Left ventricle myocardium inferior (tissue), 1 donor: ENCODE data around the gene PBX1. TPM values are rescaled to one million over a fixed set of nuclear protein-coding genes. Genes with fewer than 3 reads are reported as not detected.
A peak's percentile ranks its signal among the peaks of the same experiment; 100 is the strongest.

Experiments
- DNase-seq: peaks from one replicate; pipeline ENCODE4 v3.0.0-alpha.2; 2020
- H3K27ac ChIP-seq: fragments of 200-600 bp; replicated peaks from 2 replicates; pipeline ENCODE4 v1.8.0; 2021
- H3K27me3 ChIP-seq: fragments of 200-600 bp; 2 replicates; pipeline ENCODE4 v1.8.0; 2021; ENCODE audit warnings: low read depth
- H3K36me3 ChIP-seq: fragments of 200-600 bp; 2 replicates; pipeline ENCODE4 v1.8.0; 2021
- H3K4me1 ChIP-seq: fragments of 200-600 bp; 2 replicates; pipeline ENCODE4 v1.8.0; 2021
- H3K4me3 ChIP-seq: fragments of 200-600 bp; 2 replicates; pipeline ENCODE4 v1.8.0; 2021; ENCODE audit warnings: mild to moderate bottlenecking, moderate library complexity
- H3K9me3 ChIP-seq: fragments of 200-600 bp; replicated peaks from 2 replicates; pipeline ENCODE4 v1.8.0; 2021
- intact Hi-C: fragments of 100-400 bp; cut with micrococcal nuclease; formaldehyde crosslinking; loops from one replicate; pipeline ENCODE4 v1.11.0; 2022
- long read RNA-seq: library from polyadenylated mRNA; unstranded; transcript quantifications from one replicate; pipeline ENCODE4 v2.0.0, GENCODE V29; 2021
- total RNA-seq: library from RNA; stranded (reverse); fragmentation: NEBNext Ultra II Directional; extraction: Animal tissue kit (Norgen Biotek cat#: 25700); gene quantifications from one replicate; pipeline ENCODE4 v1.2.1, GENCODE V29; 2021
- TF ChIP-seq, protein P1 (sequence below): fragments of 200-600 bp; IDR thresholded peaks from 2 replicates; pipeline ENCODE4 v1.8.0; 2021; ENCODE audit warnings: antibody characterized with exemption, mild to moderate bottlenecking, borderline replicate concordance
- donor health status: DM: no; HTN: yes; CAD: no; lungs with severe emphysema.

PBX1 gene
- 73.2 TPM for total RNA-seq
- long read RNA-seq, full-length matches to known transcripts = 1 of 27 reads
- long read RNA-seq, partial matches to known transcripts = 7 of 27 reads
- long read RNA-seq, other reads (novel, unspliced or antisense) = 19 of 27 reads

DNA sequence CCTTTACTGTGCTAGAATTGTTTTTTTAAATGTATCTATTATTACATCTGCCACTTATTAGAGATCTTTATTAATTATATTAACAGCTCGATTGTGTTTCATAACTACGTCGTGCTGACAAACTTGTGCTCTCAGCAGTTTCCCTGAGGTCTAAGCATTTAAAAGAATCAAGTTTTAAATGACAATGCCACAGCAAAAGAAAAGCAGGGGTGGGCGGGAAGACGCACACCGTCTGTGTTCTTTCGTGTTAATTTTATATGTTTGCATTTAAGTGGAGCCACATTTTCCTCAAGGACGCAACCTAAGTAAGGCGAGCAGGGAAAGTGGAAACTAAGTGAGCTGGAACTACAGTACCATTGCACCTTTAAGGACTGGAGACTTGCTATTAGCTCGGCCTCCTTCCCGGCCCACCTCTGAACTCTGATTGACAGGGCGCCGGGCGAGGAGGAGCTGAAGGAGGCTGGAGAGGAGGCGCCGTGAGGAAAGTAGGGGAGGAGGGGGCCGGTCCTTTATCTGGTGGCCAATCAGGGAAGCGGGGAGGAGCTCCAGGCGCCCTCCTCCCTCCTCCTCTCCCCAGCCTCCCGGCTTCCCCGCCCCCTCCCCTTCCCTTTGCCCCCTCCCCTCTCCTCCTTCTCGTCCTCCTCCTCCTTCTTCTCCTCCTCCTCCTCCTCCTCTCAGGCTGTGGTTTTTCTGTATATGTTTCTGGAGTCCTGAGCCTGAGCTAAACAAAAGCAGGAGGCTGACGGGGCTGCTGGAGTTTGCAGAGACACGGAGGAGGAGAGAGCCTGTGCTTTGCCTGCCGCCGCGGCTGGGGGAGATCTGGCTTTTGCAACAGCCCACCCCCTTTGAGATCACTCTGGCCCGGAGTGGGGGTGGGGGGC, at the start of gene PBX1:
Gene PBX1, plus strand, starts transcription at position 724 of the 881 bp plus-strand sequence.
- H3K9me3 ChIP-seq = no peaks in the 10 kb centered on the region
- peaks cover 22% of the 10 kb centered on the region for H3K4me1 ChIP-seq
- peak within 1 kb of the TSS; percentile 82 for H3K4me3 ChIP-seq
- no peaks in the 10 kb centered on the region for H3K27me3 ChIP-seq
- H3K36me3 ChIP-seq = no peaks in the 10 kb centered on the region
- peak within 1 kb of the TSS; percentile 85 for H3K27ac ChIP-seq
- TF ChIP-seq, protein P1, sequence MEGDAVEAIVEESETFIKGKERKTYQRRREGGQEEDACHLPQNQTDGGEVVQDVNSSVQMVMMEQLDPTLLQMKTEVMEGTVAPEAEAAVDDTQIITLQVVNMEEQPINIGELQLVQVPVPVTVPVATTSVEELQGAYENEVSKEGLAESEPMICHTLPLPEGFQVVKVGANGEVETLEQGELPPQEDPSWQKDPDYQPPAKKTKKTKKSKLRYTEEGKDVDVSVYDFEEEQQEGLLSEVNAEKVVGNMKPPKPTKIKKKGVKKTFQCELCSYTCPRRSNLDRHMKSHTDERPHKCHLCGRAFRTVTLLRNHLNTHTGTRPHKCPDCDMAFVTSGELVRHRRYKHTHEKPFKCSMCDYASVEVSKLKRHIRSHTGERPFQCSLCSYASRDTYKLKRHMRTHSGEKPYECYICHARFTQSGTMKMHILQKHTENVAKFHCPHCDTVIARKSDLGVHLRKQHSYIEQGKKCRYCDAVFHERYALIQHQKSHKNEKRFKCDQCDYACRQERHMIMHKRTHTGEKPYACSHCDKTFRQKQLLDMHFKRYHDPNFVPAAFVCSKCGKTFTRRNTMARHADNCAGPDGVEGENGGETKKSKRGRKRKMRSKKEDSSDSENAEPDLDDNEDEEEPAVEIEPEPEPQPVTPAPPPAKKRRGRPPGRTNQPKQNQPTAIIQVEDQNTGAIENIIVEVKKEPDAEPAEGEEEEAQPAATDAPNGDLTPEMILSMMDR = no peak
- intact Hi-C loops = no loop called here
- DNase-seq = peak; percentile 97

DNA sequence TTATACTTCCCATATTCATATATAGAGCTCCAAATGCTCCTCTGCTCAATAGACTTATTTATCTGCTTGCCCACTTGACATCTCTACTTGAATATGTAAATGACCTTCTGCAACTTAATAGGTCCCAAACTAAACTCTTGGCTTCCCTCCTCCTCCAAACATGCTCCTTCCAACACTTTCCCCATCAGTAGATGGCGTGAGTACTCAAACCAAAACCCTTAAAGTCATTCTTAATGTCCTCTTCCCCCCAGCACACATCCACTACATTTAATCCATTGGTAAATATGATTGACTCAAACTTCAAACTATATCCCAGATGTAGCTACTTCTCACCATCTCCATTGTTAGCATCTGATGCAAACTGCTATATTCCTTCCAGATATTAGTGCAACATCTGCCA, 48.5 kb upstream of the PBX1 start:
- no peaks in the 10 kb centered on the region for H3K36me3 ChIP-seq
- no peaks in the 10 kb centered on the region for H3K27me3 ChIP-seq
- TF ChIP-seq, protein P1 = peak; percentile 12
- no peak overlapping the region for H3K27ac ChIP-seq
- no peak overlapping the region for H3K4me3 ChIP-seq
- intact Hi-C loops = no loop called here
- DNase-seq = no peak
- H3K4me1 ChIP-seq = peaks cover 8% of the 10 kb centered on the region
- no peaks in the 10 kb centered on the region for H3K9me3 ChIP-seq

DNA sequence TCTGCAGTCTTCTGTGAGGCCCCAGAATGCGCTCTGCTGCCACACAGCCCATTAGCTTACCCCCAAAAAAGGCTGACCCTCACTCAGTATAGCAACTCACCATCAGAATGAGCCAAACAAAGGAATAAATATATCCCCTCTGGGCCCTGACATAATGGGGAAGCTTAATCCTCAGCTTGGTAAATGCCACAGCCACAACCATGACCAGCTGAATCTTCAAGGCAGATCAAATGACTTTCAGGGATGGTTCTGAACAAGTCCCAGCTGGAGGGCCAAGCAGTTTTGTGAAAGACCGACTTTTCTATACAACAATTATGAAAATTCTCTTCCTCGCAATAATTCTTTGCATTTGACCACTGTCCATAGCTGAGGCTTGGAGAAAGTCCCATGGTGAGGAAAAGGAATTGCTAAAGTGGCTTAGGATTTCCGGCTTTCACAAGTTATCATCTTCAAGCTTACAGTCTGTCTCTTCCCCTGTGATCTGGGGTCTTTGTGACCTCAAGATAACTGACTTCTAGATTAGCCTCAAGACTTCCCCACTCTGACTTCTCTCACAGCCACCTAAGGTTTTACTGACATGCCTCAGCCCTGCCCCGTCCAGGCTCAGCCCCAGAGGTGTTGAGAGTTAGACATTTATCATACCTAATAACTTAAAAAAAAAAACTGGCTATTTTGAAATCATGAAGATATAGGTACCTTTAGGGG, 47.8 kb upstream of the PBX1 start:
- no peaks in the 10 kb centered on the region for H3K9me3 ChIP-seq
- intact Hi-C loops = no loop called here

DNA sequence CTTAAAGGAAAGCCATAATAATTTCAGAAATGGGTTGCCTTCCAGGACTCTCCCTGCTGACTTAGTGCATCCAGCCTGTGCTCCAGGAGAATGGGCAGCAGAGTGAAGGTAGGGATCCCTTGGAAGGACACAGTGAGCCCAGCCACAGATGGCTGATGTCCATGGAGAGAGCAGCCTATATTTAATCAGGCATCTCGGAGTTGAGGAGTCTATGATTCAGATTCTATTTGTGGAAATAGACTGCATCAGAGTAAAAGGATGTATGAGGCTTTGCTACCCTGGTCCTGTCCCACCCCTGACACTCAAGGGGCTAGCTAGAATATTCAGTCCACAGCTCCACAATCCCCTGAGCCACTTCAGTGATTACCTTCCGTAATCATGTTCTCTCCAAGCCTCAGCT, 43.8 kb upstream of the PBX1 start:
- Histone ChIP-seq H3K27ac (no peak overlapping the region), H3K4me1 (peaks cover 16% of the 10 kb centered on the region), H3K4me3 (no peak overlapping the region), H3K9me3 (no peaks in the 10 kb centered on the region), H3K27me3 (no peaks in the 10 kb centered on the region), H3K36me3 (no peaks in the 10 kb centered on the region)
- TF ChIP-seq, protein P1 = no peak
- intact Hi-C loops = no loop called here
- no peak for DNase-seq

More for the DNA sequence above, 47.8 kb upstream of the PBX1 start:
- no peak for DNase-seq
- Histone ChIP-seq H3K27me3 (no peaks in the 10 kb centered on the region), H3K4me3 (no peak overlapping the region), H3K27ac (no peak overlapping the region), H3K36me3 (no peaks in the 10 kb centered on the region), H3K4me1 (peaks cover 15% of the 10 kb centered on the region)
- TF ChIP-seq, protein P1 = no peak

DNA sequence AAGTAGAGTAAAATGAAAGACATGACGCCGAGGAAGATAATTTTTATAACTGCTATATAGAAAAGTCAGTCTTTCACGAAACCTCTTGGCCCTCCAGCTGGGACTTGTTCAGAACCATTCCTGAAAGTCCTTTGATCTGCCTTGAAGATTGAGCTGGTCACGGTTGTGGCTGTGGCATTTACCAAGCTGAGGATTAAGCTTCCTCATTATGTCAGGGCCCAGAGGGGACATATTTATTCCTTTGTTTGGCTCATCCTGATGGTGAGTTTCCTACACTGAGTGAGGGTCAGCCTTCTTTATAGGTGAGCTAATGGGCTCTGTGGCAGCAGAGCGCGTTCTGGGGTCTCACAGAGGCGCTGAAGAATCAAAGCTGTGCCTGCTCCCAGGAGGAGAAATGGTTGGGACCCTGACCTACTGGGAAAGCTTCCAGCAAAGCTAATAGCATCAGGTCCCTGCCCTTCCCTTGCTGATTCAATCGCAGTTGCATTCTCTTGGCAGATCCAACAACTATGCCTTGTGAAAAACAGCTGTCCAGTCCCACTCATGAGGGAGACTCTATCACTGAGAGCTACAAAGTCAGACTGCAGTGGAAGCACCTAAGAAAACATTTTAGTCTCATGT, 43.2 kb upstream of the PBX1 start:
- intact Hi-C loops = no loop called here
- Histone ChIP-seq H3K27me3 (no peaks in the 10 kb centered on the region), H3K36me3 (no peaks in the 10 kb centered on the region), H3K4me3 (no peak overlapping the region), H3K27ac (no peak overlapping the region), H3K9me3 (no peaks in the 10 kb centered on the region), H3K4me1 (peaks cover 16% of the 10 kb centered on the region)
- no peak for DNase-seq
- TF ChIP-seq, protein P1 = no peak
